ENCODE measurements around the gene SF3A1.

DNA sequence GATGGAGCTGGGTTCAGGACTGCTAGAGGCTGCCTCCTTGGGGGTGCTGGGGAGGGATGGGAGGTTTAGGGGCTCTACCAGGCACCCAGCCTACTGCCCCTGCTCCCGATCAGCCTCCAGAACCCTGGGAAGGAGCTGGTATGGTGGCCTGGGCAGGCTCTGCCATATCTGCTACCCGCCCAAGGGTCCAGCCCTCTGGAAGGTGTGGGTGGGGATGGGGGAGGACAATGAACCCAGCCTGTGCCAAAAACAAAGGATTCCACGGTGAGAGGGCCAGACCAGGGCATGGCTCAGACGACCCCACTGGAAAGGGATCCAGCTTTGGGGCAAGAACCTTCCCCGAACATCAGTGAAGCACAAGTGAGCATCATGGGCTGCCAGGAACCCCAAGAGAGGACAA is 70.4 kb downstream of the SF3A1 start:
- TF ChIP-seq, protein P1, sequence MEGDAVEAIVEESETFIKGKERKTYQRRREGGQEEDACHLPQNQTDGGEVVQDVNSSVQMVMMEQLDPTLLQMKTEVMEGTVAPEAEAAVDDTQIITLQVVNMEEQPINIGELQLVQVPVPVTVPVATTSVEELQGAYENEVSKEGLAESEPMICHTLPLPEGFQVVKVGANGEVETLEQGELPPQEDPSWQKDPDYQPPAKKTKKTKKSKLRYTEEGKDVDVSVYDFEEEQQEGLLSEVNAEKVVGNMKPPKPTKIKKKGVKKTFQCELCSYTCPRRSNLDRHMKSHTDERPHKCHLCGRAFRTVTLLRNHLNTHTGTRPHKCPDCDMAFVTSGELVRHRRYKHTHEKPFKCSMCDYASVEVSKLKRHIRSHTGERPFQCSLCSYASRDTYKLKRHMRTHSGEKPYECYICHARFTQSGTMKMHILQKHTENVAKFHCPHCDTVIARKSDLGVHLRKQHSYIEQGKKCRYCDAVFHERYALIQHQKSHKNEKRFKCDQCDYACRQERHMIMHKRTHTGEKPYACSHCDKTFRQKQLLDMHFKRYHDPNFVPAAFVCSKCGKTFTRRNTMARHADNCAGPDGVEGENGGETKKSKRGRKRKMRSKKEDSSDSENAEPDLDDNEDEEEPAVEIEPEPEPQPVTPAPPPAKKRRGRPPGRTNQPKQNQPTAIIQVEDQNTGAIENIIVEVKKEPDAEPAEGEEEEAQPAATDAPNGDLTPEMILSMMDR (IDR thresholded peaks at IDR 0.05) = no peak
- no peak for TF ChIP-seq POLR2A (IDR thresholded peaks at IDR 0.05)

Data from uterus (tissue), 2 donors.